ENCODE results near the gene TTC7B.

GRCh38 chr14:90858511-90858910 is 42.3 kb upstream of the TTC7B start:
- TF ChIP-seq CTCF (IDR thresholded peaks at IDR 0.05): no peak
- TF ChIP-seq POLR2AphosphoS5 (IDR thresholded peaks at IDR 0.05; ENCODE audit: low read depth, low read length): no peak
